K562 (cell line): ENCODE results near the gene CEP126. TPM values are rescaled to one million over a fixed set of nuclear protein-coding genes. Genes with fewer than 3 reads are reported as not detected.

ENCODE experiments used
- NR4A1 ChIP-seq, 2 experiments: fragments of 250-450 bp in 1 of 2; fragments of 450-650 bp in 1 of 2; sonication (Bioruptor Pico) in 1 of 2; IDR thresholded peaks; 2 replicates each; pipeline versions ENCODE4 v1.4.0 to v1.6.1; 2016 to 2020; ENCODE audit warnings: mild to moderate bottlenecking in 2 of 2, missing compliant biosample characterization in 1 of 2, missing genetic modification characterization in 1 of 2, moderate library complexity in 1 of 2
- polyA plus RNA-seq, 8 experiments: library from polyadenylated mRNA; depleted of rRNA in 4 of 8; stranded (reverse) in 5 of 8; unstranded in 3 of 8; fragments of >200 nt; fragmentation: Nextera tagmentation in 2 of 8; fragmentation: Illumina TruSeq in 1 of 8; extraction: Ambion mirVana in 2 of 8; extraction: Trizol in 1 of 8; gene quantifications; 2 replicates each; pipeline versions ENCODE4 v1.2.1 to v1.2.3, GENCODE V29; 2011 to 2014; ENCODE audit warnings: inconsistent platforms in 1 of 8, missing spikeins in 1 of 8
- total RNA-seq, 7 experiments: library from RNA; depleted of rRNA in 6 of 7; stranded (reverse); fragments of >200 nt in 6 of 7; fragmentation: Illumina TruSeq in 2 of 7; extraction: Trizol in 2 of 7; gene quantifications; 2 replicates each; pipeline versions ENCODE4 v1.2.1 to v1.2.3, GENCODE V29; 2011 to 2021; ENCODE audit warnings: low replicate concordance in 1 of 7
- TF ChIP-seq, protein P1 (sequence below), 2 experiments: fragments of 450-650 bp; IDR thresholded peaks; 2 replicates each; pipeline ENCODE4 v1.6.1; 2018; ENCODE audit warnings: mild to moderate bottlenecking in 2 of 2, low read depth in 1 of 2; ENCODE audit not compliant: partially characterized antibody in 2 of 2
- TF ChIP-seq, protein P2 (sequence below): sonication (generic); formaldehyde crosslinking; IDR thresholded peaks from 2 replicates; pipeline ENCODE4 v1.8.0; 2023; ENCODE audit warnings: mild to moderate bottlenecking, missing genetic modification reagents
- TF ChIP-seq, protein P3 (sequence below): fragments of 250-450 bp; sonication (Bioruptor Pico); IDR thresholded peaks from 2 replicates; pipeline ENCODE4 v1.5.0; 2021

CEP126 gene
- total and polyA plus RNA-seq, 9 of the 15 experiments (the other 6 are each of a cell fraction or from before 2014, with no cell fraction given): 0.01 to 0.11 (median 0.07) TPM; not detected in 3

DNA sequence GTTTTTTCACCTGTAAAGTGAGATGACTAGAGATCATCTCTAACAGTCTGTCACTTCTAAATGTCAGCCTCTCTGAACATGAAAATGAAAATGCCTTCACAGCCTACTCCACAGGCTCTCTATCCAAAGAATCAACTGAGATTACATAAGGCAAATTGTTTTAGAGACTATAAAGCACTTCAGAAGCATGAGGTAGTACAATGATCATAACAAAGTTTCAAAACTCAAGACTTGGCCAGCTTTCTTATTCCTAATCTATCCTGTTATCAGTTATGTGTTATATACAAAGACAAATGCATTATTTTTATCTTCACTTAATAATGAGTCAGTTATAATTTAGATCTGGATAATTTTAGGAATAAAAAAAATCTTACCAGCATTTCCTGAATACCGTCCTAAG, 20.3 kb upstream of the CEP126 start (continued):
- TF ChIP-seq, protein P1, sequence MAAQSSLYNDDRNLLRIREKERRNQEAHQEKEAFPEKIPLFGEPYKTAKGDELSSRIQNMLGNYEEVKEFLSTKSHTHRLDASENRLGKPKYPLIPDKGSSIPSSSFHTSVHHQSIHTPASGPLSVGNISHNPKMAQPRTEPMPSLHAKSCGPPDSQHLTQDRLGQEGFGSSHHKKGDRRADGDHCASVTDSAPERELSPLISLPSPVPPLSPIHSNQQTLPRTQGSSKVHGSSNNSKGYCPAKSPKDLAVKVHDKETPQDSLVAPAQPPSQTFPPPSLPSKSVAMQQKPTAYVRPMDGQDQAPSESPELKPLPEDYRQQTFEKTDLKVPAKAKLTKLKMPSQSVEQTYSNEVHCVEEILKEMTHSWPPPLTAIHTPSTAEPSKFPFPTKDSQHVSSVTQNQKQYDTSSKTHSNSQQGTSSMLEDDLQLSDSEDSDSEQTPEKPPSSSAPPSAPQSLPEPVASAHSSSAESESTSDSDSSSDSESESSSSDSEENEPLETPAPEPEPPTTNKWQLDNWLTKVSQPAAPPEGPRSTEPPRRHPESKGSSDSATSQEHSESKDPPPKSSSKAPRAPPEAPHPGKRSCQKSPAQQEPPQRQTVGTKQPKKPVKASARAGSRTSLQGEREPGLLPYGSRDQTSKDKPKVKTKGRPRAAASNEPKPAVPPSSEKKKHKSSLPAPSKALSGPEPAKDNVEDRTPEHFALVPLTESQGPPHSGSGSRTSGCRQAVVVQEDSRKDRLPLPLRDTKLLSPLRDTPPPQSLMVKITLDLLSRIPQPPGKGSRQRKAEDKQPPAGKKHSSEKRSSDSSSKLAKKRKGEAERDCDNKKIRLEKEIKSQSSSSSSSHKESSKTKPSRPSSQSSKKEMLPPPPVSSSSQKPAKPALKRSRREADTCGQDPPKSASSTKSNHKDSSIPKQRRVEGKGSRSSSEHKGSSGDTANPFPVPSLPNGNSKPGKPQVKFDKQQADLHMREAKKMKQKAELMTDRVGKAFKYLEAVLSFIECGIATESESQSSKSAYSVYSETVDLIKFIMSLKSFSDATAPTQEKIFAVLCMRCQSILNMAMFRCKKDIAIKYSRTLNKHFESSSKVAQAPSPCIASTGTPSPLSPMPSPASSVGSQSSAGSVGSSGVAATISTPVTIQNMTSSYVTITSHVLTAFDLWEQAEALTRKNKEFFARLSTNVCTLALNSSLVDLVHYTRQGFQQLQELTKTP (IDR thresholded peaks at IDR 0.05; ENCODE audit: low read depth in 1 of 2, partially characterized antibody in 2 of 2): no peak
- TF ChIP-seq NR4A1 (CRISPR knock-in tag; IDR thresholded peaks at IDR 0.05) (no peak), NR4A1 (tag; IDR thresholded peaks at IDR 0.05) (no peak)
- TF ChIP-seq, protein P2, sequence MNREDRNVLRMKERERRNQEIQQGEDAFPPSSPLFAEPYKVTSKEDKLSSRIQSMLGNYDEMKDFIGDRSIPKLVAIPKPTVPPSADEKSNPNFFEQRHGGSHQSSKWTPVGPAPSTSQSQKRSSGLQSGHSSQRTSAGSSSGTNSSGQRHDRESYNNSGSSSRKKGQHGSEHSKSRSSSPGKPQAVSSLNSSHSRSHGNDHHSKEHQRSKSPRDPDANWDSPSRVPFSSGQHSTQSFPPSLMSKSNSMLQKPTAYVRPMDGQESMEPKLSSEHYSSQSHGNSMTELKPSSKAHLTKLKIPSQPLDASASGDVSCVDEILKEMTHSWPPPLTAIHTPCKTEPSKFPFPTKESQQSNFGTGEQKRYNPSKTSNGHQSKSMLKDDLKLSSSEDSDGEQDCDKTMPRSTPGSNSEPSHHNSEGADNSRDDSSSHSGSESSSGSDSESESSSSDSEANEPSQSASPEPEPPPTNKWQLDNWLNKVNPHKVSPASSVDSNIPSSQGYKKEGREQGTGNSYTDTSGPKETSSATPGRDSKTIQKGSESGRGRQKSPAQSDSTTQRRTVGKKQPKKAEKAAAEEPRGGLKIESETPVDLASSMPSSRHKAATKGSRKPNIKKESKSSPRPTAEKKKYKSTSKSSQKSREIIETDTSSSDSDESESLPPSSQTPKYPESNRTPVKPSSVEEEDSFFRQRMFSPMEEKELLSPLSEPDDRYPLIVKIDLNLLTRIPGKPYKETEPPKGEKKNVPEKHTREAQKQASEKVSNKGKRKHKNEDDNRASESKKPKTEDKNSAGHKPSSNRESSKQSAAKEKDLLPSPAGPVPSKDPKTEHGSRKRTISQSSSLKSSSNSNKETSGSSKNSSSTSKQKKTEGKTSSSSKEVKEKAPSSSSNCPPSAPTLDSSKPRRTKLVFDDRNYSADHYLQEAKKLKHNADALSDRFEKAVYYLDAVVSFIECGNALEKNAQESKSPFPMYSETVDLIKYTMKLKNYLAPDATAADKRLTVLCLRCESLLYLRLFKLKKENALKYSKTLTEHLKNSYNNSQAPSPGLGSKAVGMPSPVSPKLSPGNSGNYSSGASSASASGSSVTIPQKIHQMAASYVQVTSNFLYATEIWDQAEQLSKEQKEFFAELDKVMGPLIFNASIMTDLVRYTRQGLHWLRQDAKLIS (CRISPR knock-in tag): no peak
- TF ChIP-seq, protein P3, sequence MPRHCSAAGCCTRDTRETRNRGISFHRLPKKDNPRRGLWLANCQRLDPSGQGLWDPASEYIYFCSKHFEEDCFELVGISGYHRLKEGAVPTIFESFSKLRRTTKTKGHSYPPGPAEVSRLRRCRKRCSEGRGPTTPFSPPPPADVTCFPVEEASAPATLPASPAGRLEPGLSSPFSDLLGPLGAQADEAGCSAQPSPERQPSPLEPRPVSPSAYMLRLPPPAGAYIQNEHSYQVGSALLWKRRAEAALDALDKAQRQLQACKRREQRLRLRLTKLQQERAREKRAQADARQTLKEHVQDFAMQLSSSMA: no peak
